Measurements from ENCODE around the gene RPRD1B.
"Not testable (repeated sequence)": the region's sequence is repeated elsewhere in the genome, so short reads cannot be mapped to it uniquely, and the experiment has no call there.

RPRD1B gene

DNA sequence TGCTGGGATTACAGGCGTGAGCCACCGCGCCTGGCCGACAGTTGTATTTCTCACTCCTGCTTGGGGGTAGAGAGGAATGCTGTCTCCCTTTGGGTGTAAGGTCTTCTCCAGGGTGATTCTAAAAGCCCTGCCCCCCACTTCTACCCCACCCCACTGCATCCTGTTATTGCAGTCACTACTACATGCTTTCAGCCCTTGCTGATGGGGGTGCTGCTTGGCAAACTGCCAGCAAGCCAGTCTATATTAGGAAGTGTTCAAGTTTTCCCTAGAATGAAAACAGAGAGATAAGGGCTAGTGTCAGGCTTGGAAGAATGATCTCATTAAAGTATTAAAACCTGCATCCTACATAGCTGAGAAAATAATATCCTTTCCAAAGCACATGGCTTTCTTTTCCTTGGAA is 31.6 kb upstream of the RPRD1B start:
- no peak for DNase-seq

DNA sequence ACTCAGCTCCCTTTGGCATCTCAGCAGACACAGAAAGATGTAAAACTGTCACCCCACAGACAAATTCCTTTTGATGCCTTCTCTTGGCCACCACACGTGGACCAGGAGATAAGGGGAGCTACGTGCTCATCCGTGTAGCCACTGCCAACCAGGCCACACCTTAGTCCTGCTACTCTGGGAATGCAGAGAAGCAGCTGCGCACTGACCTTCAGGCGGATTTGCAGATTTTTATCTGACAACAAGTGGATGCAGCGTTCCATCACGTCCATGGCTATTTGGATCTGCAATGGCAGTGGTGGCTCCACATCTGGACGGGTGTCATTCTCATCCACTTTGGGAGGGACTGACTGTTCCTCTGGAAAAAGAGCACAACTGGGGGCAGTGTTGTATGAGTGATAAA is 31.1 kb upstream of the RPRD1B start:
- no peak for DNase-seq

DNA sequence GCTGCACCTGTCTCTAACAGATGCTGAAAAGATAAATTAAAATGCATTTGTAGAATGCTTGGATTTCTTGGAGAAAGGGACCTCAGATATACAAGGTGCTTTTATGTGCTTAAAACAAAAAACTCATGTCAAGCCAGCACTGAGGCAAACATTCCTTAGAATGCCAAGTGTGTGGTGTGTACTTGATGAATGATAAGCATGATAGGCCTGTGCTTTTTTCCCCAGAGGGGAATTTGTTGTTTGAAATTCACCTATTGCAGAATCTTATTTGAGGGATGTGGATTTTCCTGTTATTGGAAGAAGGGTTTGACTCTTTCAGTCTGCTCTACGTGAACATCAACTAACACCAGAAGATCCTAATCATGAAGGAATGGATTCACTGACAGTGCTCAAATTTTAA is 29.1 kb upstream of the RPRD1B start:
- DNase-seq: no peak

DNA sequence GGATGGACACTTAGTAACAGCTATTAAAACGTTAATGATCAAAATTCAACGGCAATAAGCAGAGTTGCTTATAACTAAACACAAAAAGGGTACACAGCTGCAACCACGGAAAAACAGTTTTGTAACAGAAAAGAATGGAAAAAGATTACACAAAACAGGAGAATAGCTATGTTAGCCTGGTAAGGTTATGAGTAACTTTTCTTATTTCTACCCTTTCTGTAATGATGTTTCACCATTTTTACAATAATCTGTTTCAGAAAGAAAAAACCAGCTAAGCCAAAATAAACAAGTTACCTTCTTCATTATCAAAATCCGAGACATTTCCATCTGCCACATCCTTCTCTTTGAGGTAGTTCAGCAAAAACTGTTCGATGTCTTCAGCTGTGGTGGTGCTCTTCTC is 27.6 kb upstream of the RPRD1B start:
- DNase-seq: no peak

DNA sequence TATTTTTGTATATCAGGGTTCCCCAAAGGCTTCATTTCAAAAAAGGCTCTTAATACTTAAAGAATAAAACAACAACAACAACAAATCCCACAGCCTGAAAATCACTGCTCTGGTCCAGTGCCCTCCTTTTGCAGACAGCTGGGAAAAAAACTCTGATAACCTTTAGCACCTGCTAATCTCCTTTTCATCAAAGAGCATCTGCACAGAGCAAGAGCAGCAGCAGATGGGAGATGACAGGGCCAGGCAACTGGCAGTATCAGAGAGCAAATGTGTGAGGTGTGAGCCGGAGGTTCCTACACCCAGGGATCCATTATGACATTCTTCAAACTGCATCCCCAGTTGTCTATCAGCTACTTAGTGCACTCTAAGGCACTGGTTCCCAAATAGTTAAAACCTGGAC is 26.0 kb upstream of the RPRD1B start:
- DNase-seq: no peak

DNA sequence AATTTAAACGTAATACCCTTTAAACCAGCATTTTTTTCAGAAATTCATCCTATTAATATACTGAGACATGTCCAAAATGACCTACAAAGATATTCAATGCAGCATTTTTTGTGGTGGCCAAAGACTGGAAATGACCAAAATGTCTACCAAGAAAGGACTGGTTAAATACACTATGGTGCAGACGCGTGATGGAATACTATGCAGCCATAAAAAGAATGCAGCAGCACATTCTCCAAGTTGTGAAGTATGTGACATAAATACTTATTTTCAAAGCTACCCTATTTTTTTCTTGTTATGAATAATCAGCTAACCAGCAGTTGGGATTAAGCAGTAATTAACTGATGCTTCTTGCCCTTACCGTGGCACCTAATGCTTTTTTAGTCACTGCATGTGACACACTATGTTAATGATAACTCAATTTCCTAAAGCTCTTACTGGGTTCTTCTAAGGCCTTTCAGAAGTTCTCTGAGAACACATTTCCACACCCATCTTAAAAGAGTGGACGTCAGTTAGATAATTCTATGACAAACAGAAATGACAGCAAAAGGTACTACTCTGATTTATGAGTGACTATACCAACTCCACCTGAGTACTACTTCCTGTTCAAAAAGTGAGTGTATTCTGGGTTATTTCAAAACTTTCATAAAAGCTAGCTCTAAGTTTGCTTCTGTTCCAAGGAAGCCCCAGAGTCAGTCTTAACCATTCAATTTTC is 25.2 kb upstream of the RPRD1B start:
- no peak for DNase-seq

DNA sequence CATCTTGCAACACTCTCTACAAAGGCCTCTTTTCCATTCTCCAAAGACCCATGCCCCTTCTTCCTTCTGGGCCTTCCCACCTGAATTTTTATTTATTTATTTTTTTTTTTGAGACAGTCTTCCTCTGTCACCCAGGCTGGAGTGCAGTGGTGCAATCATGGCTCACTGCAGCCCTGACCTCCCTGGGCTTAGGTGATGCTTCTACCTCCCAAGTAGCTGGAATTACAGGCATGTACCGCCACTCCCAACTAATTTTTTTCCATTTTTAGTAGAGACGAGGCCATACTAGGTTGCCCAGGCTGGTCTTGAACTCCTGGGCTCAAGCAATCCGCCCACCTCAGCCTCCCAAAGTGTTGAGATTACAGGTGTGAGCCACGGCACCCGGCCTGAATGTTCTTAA is 24.1 kb upstream of the RPRD1B start:
- not testable (repeated sequence) for DNase-seq

DNA sequence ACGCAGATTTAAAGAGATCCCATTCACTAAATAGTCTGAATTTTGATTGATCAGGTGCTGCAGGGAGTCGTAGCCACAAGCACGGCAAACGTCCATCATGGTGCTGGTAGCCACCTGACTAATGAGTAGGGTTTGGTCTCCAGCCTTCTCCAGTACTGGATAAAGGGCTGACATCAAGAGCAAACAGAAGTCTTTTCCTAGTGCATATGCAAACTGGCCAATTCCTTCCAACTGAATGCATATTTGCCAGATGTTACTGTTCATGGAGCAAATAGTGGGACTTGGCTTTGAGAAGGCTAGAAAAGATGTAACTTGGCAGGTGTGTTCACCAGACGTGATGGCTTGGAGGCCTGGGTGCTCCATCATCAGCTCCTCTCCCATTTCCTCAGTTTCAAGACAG is 21.9 kb upstream of the RPRD1B start:
- no peak for DNase-seq

DNA sequence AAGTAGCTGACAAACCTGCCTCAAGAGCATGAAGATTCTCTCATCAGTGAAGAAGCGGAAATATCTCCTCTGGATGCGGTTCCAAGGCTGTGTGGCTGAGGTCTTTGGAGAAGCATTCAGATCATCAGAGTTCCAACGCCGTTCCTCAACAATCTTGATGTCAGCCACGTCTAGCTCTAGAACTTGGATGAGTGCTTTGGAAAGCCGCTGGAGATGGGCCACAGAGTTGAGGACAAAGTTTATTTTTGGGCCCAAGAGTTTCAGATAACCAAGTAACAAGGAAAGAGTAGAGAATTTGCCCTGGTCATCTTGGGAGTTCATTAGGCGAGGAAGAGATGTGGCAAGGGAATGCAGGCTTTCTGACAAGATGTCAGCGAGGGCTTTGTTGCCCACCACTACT is 21.2 kb upstream of the RPRD1B start:
- no peak for DNase-seq

DNA sequence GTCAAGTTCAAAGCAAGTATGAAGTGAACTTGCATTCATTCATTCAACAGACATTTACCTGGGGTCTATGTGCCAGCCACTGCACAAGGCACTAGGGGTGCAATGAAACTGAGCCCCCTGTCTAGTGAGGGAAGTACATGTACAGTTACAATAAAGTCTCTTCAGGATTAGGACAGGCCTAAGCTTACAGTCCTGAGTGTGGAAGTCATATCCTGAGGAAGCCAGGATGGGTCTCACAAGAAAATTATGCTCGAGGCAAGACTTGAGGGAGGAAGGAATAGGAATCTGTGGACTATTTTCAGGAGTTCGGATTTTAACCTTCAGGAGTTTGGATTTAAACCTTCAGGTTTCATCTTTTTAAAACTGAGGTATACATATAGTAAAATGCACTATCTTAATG is 19.7 kb upstream of the RPRD1B start:
- DNase-seq: no peak

DNA sequence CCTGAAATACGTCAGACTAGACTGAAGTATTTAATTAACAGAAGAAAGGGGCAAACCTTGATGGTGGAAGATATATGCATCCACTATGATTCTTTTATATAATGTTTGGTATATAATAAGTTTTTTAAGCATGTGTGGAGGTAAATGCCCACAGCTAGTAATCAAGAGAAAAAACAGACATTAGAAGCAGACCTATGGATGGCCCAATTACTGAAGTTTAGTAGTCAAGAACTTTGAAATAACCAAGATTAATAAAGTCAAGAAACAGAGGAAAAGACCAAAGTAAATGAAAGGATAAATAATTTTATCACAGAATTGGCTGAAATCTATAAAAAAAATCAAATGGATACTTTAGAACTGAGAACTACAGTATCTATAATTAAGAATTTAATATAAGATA is 15.6 kb upstream of the RPRD1B start:
- DNase-seq: no peak

DNA sequence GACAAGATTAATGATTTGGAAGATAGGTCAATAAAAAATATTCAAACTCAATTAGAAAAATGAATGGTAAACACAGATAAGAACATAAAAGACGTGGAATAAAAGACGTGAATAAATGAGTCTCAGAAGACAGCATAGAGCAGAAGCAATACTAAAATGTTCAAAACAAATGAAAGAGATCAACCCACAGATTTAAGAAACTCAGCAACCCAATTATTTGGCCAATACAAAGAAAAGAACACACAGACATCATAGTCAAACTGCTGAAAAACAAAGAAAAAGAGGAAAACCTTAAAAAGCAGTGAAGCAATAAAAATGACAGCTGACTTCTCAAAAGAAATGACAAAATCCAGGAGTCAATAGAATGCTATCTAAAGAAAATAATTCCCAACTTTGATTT is 15.2 kb upstream of the RPRD1B start:
- no peak for DNase-seq

DNA sequence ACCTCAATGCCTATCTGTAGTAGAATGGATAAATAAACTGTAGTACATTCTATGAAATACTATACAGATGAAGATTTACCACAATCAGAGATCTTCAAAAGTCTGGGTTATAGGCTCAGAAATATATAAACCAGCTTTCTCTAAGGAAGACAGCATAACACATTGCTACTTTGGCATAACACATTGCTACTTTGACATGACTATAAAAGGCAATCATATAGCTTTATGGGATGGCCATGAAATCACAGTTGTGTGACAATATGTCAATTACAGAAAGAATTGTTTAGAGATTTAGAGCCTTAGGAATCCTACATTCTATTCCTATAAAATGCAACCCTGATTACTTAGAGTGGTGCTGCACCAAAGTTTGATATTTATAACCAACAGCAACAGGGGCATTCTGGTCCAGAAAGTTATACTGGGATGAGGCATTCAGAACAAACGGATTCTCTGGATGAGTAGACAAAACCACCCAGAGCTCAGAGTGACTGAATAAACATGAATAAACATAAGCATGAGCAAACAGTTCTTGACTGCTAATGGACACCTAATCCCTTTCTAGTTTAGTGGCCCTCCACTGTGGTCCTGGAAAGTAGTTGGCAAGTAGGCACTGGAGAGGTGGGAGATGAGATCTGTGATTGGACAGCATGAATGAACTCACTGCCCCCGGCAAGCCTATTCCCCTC is 12.3 kb upstream of the RPRD1B start:
- no peak for DNase-seq

DNA sequence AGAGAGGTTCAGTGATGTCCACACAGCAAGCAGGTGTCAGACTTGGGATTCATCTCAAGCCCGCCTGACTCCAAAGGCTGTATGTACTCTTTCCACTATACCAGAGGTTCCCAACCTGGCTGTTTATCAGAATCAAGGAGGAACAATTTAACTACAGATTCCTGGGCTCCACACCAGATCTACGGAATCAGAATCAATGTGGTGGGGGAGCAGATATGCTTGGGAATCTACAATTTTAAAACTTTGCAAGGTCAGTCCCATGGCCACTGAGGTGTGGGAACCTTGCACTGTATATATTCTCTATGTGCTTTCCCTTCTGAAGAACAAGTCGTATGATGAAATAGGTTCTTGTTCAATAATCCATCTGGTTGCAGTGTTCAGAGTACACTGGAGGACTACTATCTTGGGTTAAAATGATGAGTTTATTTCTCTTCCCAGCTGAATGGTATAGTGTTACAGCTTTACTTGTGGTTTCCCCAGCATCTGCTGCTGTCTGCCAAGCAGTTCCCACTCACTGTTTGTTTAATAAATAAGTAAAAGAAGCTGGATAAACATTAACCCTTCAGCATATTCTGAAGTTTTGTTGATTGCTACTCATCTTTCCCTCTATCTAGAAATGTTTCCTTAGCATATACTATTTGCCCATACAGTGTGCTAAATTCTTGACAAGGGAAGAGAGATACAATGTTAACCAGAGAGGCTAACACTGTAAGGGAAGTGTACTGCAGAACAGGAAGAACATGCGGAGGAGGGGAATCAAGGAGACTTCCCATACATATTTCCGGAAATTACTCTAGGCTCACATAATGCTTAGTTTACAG is 10.2 kb upstream of the RPRD1B start:
- DNase-seq: no peak

DNA sequence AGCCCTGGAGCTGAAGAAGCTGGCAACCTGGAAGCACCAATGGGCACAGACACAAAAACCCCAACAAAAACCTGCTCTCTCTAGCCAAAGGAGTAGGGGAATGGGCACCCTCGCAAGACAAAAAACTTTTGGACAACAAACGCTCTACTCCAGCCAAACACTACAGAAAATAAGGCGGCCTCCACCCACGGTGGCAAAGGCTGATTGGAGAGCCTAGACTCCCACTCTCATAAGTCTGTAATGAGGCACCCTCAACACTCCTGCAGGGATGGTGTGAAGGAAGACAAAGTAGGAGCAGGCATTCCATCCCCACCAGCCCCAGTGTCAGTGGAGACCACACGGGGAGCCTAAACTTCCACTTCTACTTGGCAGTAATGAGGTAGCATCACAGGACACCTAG is 9.1 kb upstream of the RPRD1B start:
- DNase-seq: no peak

DNA sequence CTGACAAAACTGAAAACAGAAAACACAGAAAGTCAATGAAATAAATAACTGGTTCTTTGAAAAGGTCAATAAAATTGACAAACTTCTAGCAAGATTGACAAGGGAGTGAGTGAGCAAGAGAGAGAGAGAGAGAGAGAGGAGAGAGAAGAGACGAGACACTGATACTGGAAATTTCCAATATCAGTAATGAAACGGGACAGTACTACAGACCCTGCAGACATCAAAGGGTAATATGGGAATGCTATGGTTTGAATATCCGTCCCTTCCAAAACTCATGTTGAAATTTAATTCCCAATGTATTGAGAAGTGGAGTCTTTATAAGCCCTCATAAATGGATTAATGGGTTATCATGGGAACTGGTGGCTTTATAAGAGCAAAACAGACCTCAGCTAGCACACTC is 4.1 kb upstream of the RPRD1B start:
- no peak for DNase-seq

DNA sequence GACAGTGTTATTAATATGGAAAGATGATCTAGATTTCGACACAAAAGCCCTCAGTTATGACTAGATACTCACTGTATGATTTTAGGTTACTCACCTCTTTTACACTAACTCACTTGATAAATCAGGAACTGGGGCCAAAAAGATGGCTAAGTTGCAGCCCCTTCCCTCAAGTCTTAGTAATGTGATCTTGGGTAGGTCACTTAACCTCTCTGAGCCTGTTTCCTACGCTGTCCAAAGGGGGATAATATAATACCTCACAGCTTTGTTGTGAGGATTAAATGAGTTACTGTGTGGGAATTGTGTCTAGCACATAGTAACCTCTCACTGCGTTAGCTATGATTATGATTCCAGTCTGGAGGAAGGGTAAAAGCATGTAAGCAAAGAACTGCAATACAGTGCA is 1.6 kb upstream of the RPRD1B start:
- no peak for DNase-seq

DNA sequence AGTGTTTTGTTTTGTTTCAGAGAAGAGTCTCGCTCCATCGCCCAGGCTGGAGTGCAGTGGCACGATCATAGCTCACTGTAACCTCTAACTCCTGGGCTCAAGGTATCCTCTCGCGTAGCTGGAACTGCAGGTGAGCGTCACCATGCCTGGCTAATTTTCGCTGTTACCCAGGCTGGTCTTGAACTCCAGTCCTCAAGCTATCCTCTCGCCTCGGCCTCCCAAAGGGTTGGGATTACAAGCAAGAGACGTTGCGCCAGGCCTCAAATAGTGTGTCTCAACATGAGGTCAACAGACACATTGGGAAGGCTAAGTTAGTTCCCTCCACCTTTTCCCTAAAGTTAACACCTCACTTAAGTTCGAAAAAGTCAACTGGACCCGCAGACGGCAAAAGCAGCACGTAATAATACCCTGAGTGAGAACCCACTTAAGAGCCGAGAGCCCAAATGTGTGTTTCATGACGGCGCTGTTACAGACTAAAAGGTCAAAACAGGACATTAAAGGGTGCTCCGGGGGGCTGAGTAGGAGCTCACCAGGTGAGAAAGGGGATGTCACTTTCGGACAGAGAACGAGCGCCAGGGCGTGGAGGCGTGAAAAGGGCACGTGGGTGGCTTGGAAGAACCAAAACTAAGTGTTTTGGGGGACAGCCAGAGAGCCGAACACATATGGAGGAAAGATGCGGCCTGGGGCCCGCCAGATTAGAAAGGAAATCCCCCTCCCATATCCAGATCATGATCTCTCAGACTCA is 789 bp upstream of the RPRD1B start:
- peak; percentile 53 for DNase-seq

DNA sequence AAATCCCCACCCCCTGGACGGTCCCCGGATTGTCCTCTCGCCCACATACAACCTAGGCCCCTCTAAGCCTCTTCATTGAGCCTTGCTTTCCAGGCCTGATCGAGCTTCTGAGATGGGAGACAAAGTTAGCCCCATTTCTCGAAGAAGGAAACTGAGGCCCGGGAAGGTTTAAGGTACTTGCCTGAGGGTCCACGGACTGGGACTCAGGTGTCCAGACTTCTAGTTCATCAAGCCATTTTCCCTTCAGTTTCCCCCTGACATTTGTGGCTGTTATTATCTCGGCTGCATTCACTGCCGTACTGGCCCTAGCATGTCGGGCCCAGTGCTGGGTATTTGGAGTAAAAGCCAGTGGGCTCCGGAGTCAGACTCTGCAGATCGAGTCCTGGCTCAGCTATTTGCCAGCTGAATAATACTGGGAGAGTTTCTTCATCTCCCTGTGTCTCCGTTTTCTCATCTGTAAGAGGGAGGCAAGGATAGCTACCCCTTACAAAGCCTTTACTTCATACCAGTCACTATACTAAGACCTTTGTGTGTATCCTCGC is 633 bp downstream of the RPRD1B start:
- no peak for DNase-seq

DNA sequence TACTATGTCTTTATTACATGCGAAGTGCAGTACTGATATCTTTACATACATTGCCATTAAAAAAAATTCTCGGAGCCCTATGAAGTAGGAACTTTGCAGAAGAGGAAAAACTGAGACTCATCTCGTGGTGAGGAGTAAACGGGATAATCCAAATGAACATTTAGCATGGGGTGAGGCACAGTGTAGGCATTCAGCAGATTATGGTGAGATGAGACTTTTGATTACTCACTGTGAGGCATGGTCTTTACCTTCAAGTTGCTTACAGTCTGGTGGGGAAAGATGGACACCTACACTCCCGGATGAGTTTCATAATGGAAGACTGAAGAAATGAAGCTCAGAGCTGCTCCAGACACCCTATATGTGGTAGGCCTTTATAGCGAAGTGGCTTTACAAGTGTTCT is 1.4 kb downstream of the RPRD1B start:
- DNase-seq: no peak

DNA sequence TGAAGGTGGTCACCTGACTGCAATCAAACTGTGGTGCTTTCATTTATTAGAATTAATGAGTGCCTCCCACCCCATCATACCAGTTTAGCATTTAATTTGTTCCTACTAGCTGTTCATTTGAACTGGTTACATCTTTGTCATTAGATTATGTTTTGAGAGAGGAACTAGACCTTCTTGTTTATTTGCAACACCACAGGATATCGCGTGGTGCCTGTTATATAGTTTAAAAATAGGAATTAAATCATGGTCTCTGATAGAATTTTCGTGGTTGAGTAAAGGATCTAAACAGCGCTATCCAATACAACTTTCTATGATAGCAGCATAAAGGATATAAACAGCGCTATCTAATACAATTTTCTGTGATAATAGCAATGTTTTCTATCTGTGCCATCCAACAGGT is 2.8 kb downstream of the RPRD1B start:
- DNase-seq: no peak

DNA sequence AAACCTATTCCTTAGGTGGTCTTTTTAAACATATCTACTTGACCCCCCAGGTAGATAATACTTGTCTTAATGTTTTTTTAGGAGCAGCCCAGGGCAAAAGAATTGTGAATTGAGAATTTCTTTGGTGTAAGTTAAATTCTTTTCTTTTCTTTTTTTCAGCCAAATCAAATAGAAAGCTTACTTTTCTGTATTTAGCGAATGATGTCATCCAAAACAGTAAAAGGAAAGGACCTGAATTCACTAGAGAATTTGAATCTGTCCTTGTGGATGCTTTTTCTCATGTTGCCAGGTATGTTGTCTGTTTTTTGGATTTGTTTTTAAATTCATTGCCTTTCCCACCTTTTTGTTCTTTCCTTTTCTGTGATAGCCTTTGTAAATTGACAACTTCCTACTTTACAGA is 6.7 kb downstream of the RPRD1B start:
- DNase-seq: no peak
